Retina (tissue), 1 donor: ENCODE data around the gene PPFIA2.
"Not testable (repeated sequence)": the region's sequence is repeated elsewhere in the genome, so short reads cannot be mapped to it uniquely, and the experiment has no call there.

Experiments used
- DNase-seq: peaks from one replicate; pipeline ENCODE4 v3.0.0-alpha.2; 2016

PPFIA2 gene

DNA sequence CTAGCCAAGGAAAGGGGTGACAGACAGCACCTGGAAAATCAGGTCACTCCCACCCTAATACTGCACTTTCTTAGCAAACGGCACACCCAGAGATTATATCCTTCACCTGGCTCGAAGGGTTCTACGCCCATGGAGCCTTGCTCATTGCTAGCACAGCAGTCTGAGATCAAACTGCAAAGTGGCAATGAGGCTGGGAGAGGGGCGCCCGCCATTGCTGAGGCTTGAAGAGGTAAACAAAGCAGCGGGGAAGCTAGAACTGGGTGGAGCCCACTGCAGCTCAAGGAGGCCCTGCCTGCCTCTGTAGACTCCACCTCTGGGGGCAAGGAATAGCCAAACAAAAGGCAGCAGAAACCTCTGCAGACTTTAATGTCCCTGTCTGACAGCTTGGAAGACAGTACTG, 99.8 kb downstream of the PPFIA2 start:
- not testable (repeated sequence) for DNase-seq

- no peak for DNase-seq
These were observed 114.6 kb downstream of the PPFIA2 start for GRCh38 chr12:81644503-81644902.

DNA sequence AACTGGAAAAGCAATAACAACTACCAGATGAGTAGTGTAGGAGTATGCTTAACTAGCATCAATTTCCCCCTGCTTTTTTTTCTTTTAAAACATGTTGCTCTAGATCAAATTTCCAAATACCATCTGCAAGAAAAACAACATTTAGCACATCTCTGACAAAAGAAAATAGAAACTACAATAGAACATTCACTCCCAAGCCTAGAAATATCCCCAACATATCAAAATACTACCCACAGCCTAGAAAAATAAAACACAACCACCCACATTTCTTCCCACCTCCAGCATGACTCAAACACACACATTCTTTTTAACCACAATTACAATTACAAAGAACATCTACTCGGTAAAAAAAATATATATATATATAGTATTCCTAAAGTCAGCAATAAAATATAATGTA, 120.0 kb downstream of the PPFIA2 start:
- DNase-seq, result no peak

DNA sequence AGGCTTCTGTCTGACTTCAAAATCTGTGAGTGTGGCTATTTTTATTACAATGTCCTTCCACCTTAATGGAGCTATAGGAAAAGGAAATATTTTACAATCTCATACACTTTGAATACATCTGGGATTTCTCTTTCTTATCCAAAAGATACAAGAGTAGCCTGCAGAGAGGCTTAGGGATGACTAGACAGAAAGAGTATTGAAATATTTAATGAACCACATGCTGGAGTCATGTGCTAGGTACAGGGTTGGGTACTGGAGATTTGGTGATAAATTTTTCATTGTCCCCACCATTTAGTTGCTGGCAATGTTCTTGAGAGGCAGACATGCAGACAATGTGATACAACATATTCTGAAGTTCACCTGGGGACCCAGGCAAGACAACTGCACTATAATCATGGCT, 126.0 kb downstream of the PPFIA2 start:
- DNase-seq, result no peak

- DNase-seq, result peak; percentile 40
These were observed 131.6 kb downstream of the PPFIA2 start for GRCh38 chr12:81627336-81628189.

- DNase-seq, result no peak
These were observed 132.7 kb downstream of the PPFIA2 start for GRCh38 chr12:81626406-81626805.

- no peak for DNase-seq
These were observed 141.2 kb downstream of the PPFIA2 start for GRCh38 chr12:81617915-81618314.

DNA sequence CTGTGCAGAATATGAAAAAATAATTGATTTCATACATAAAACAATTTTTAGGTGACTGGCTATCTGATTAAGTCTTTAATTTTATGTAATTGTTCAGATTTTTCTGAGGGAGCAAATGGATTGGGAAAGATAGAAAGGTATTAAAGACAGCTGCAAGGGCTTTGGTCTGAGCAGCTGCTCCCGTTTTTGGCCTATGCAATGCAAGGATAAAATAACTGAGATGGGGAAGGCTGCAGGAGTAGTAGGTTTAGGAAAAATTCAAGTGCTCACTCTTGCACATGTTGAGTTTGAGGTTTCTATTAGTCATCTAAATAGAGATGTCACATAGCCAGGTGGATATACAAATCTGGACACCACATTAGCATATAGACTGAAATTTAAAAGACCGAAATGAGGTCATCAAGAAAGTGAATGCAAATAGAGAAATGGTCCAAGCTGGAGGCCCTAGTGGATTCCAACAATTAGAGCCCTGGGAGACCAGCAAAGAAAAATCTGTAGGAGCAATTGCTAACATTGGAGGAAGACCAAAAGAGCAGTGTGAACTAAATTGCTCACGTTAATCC, 144.0 kb downstream of the PPFIA2 start:
- no peak for DNase-seq

DNA sequence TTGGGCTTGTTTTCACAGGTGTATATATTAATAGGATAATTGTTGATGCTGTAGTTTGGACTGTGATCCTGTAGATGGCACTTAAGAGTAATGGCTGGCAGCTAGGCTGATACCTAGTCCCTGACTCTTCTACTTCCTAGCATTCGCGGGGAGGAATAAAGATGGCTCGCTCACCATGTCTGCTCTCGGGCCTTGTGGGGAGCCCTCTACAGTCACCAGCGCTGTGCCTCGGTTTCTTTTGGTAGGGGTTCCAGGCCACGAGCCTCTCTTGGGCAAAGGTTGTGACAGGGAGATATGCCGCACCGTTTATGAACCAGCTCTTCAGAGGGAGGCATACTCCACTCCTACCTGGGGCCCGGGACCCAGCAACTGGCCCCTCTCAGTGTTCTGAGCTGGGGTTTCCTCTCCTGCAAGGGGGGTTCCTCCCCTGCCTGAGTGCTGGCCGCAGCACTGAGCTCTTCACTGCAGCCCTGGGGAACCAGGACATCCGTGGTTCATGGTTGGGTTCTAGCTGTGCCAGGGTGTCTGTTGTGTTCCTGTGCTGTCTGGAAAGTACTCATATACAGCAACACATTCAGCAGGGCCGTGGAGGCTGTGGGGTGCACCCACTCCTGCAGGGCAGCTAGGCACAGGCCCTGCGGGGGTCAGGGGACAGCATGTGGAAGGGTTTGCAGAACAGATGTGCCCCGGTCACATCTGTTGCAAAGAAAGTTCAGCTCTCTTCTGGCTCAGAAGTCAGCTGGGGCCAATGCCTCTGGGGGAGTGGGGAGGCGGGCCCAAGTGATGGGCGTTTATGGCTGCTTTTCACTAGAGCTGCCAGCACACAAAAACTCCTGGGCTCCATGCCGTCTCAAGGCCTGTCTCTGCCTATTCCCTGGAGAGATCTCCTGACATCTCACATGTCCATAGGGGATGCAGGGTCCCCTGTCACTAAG, 147.9 kb downstream of the PPFIA2 start:
- DNase-seq, result no peak

- DNase-seq, result peak; percentile 54
These were observed 161.1 kb downstream of the PPFIA2 start for GRCh38 chr12:81597928-81598604.

GRCh38 chr12:81596558-81596957, 162.6 kb downstream of the PPFIA2 start:
- no peak for DNase-seq

- no peak for DNase-seq
These were observed 167.9 kb downstream of the PPFIA2 start for GRCh38 chr12:81591256-81591655.

DNA sequence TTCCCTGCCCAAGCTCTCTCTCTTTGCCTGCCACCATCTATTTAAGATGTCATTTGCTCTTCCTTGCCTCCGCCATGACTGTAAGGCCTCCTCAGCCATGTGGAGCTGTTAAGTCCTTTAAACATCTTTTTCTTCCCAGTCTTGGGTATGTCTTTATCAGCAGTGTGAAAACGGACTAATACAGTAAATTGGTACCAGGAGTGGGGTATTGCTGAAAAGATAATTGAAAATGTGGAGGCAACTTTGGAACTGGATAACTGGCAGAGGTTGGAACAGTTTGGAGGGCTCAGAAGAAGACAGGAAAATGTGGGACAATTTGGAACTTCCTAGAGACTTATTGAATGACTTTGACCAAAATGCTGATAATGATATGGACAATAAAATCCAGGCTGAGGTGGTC, 168.4 kb downstream of the PPFIA2 start:
- DNase-seq, result not testable (repeated sequence)

GRCh38 chr12:81588235-81589008, 170.7 kb downstream of the PPFIA2 start:
- DNase-seq, result no peak

DNA sequence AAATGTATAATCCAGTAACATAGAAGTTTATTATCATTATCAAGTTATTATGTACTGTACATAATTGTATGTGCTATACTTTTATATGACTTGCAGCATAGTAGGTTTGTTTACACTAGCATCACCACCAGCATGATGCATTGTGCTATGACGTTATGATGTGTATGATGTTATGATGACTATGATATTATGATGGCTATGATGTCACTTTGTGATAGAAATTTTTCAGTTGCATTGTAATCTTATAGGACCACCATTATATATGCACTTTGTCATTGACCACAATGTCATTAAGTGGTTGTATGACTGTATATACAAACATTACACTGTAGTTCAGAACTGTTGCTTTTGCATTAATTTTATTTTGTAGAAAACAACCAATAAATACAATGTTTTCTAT, 173.4 kb downstream of the PPFIA2 start:
- DNase-seq, result no peak

DNA sequence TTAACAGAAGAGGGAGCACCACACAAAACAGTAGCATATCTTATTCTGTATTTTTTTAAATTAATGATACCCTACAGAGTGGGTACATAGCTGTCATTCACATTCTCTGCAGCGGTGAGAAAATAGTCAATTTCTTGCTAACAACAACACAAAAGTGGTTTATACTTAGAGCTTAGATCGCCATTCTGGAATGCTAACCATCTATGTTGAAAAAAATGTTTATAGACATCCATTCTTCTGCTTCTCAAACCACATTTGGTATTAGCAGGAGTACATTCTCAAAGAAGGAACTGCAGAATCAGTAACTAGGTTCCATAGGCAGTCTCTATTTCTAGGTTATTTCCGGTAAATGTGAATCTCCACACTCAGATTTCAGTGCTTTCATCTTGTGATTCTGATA, 185.9 kb downstream of the PPFIA2 start:
- DNase-seq, result no peak

GRCh38 chr12:81572411-81572810, 186.7 kb downstream of the PPFIA2 start:
- DNase-seq, result no peak

- DNase-seq, result no peak
These were observed 188.9 kb downstream of the PPFIA2 start for GRCh38 chr12:81570234-81570633.

- DNase-seq, result no peak
These were observed 194.9 kb downstream of the PPFIA2 start for GRCh38 chr12:81564237-81564636.

DNA sequence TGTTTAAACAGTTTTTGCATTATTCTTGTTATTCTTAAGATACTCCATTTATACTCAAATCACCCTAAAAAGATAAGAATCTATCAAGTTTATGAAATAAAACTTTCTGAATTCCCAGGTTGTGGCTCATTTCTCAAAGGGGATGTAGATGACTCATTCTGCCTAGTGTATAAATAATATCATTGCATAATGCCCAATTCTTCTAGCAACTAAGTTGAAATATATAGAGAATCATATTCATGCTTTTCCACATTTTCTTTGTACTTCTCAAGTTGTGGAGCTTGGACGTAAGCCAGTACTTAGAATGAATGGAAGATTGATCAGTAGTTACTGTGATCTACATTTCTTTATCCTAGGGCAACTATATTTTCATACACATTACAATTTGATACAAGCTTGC, 201.1 kb downstream of the PPFIA2 start:
- DNase-seq, result no peak

- no peak for DNase-seq
These were observed 212.3 kb downstream of the PPFIA2 start for GRCh38 chr12:81546811-81547210.

DNA sequence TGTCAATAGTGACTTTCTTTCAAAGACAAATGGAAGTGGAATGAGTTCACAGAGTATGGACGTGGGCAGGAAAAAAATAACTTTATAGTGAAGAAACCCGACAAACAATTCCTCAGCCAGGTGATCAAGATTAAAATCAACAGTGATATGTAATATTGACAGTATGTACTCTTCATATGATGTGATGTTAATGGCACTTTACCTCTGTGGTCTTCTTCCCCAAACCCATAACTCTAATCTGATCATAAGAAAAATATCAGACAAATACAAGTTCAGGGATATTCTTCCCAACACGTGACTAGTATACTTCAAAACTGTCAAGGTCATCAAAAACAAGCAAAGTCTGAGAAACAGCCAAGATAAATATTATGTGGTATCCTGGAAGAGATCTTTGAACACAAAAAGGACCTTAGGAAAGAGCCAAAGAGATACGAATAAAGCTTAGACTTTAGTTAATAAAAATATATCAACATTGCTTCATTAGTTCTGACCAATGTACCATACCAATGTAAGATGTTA, 215.5 kb downstream of the PPFIA2 start:
- DNase-seq, result no peak
